Sigmoid colon (tissue), 7 donors: ENCODE data around the gene C1QL1. TPM values are rescaled to one million over a fixed set of nuclear protein-coding genes. Genes with fewer than 3 reads are reported as not detected.

Experiments
- DNase-seq: peaks from one replicate; pipeline ENCODE4 v3.0.0-alpha.2; 2019
- H3K27ac ChIP-seq, 4 donors: fragments of 200-600 bp; sonication (generic); one replicate each; pipeline ENCODE4 v1.5.1; 2016 to 2019; ENCODE audit warnings: mild to moderate bottlenecking in 1 of 4
- H3K27me3 ChIP-seq, 3 donors: fragments of 200-600 bp; sonication (generic); one replicate each; pipeline ENCODE4 v1.5.1; 2019; ENCODE audit warnings: mild to moderate bottlenecking in 1 of 3
- H3K36me3 ChIP-seq, 4 donors: fragments of 200-600 bp; sonication (generic); one replicate each; pipeline ENCODE4 v1.5.1; 2016 to 2019
- H3K4me1 ChIP-seq, 4 donors: fragments of 200-600 bp; sonication (generic); one replicate each; pipeline ENCODE4 v1.5.1; 2017 to 2019
- H3K4me3 ChIP-seq, 4 donors: fragments of 200-600 bp; sonication (generic); one replicate each; pipeline ENCODE4 v1.5.1; 2017 to 2019; ENCODE audit warnings: mild to moderate bottlenecking in 2 of 4, moderate library complexity in 1 of 4
- H3K9me3 ChIP-seq, 4 donors: fragments of 200-600 bp in 3 of 4; sonication (generic) in 3 of 4; one replicate each; pipeline versions ENCODE4 v1.5.1 to v1.6.1; 2013 to 2019
- EP300 ChIP-seq, 4 donors: sonication (generic); formaldehyde crosslinking; IDR thresholded peaks; one replicate each; pipeline ENCODE4 v1.6.1; 2017; ENCODE audit warnings: antibody characterized with exemption in 4 of 4
- POLR2A ChIP-seq, 2 donors: fragments of 450-650 bp; IDR thresholded peaks; one replicate each; pipeline ENCODE4 v1.6.1; 2016; ENCODE audit warnings: antibody characterized with exemption in 2 of 2, mild to moderate bottlenecking in 2 of 2, moderate library complexity in 2 of 2
- POLR2AphosphoS5 ChIP-seq, 4 donors: sonication (generic); formaldehyde crosslinking; IDR thresholded peaks; one replicate each; pipeline ENCODE4 v1.6.1; 2017; ENCODE audit warnings: antibody characterized with exemption in 4 of 4
- WGBS, 2 donors: extraction: QIAGEN DNeasy Blood & Tissue Kit; methylation state at CpG; one replicate each; pipeline ENCODE4 v1.1.7; 2013; 5-methylcytosine and 5-hydroxymethylcytosine counted together
- intact Hi-C: fragments of 100-400 bp; cut with DNase I; formaldehyde crosslinking; loops from one replicate; pipeline ENCODE4 v1.15.1; 2023
- polyA plus RNA-seq, 3 donors: library from polyadenylated mRNA; stranded (reverse); fragments of 200-250 nt; gene quantifications; one replicate each; pipeline ENCODE4 v1.2.3, GENCODE V29; 2013
- total RNA-seq, 4 donors: library from RNA; depleted of rRNA; stranded (reverse); fragments of >200 nt; gene quantifications; one replicate each; pipeline ENCODE4 v1.1.0, GENCODE V29; 2016
- TF ChIP-seq, protein P1 (sequence below), 4 experiments: fragments of 450-650 bp in 3 of 4; fragments of 200-600 bp in 1 of 4; IDR thresholded peaks; one replicate each; pipeline ENCODE4 v1.5.1; 2016 to 2019; ENCODE audit warnings: antibody characterized with exemption in 4 of 4, mild to moderate bottlenecking in 3 of 4, moderate library complexity in 2 of 4
- donor health status: healthy with polysubstance abuse.
- donor health status: Bipolar disorder and iron deficiency.
- donor health status: healthy.

Gene C1QL1
- total and polyA plus RNA-seq, 7 donors: 0.41 to 4.3 (median 1.5) TPM; not detected in 1

DNA sequence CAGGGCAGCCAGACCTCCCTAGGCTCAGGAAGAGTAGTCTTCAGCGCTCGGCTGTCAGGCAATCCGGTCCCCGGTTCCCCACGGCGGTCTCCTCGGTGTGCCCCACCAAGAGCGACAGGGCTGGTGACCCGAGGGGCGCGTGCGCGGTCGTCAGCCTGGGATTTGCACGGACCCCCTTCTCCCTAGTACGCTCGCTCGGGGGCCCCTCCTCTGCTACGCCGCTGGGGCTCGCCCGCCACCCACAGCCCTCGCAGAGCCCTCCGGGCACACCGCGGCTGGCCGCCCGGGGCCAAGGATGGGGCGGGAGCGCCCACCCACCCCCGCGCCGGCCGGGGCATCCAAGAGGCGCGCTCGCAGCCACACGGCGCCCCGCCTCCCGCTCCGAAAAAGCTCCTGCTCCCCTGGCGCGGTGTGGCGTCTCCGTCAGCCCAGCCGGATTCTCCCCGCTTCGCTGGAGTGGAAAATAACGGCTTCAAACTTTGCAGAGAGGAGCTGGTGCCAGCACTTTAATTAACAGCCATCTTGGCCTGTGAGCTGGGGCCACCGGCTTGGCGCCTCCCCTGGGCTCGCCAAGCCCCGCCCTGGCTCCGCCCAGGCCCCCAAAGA lies 2.1 kb upstream of the C1QL1 start:
- DNase-seq: peak; percentile 89
- peaks cover 19 to 30% (median 25%) of the 10 kb centered on the region in 3 donors for H3K27me3 ChIP-seq
- peak overlapping the region; percentile 40 to 55 (median 48) for H3K4me3 ChIP-seq
- intact Hi-C loops: no loop called here
- peaks cover 0 to 40% (median 33%) of the 10 kb centered on the region in 4 donors for H3K4me1 ChIP-seq
- TF ChIP-seq POLR2A (IDR thresholded peaks at IDR 0.05): no peak
- TF ChIP-seq EP300 (IDR thresholded peaks at IDR 0.05): no peak
- TF ChIP-seq, protein P1, sequence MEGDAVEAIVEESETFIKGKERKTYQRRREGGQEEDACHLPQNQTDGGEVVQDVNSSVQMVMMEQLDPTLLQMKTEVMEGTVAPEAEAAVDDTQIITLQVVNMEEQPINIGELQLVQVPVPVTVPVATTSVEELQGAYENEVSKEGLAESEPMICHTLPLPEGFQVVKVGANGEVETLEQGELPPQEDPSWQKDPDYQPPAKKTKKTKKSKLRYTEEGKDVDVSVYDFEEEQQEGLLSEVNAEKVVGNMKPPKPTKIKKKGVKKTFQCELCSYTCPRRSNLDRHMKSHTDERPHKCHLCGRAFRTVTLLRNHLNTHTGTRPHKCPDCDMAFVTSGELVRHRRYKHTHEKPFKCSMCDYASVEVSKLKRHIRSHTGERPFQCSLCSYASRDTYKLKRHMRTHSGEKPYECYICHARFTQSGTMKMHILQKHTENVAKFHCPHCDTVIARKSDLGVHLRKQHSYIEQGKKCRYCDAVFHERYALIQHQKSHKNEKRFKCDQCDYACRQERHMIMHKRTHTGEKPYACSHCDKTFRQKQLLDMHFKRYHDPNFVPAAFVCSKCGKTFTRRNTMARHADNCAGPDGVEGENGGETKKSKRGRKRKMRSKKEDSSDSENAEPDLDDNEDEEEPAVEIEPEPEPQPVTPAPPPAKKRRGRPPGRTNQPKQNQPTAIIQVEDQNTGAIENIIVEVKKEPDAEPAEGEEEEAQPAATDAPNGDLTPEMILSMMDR (IDR thresholded peaks at IDR 0.05): no peak
- TF ChIP-seq POLR2AphosphoS5 (IDR thresholded peaks at IDR 0.05): peak in 3 of 4 donors; percentile 31 to 50 (median 34)
- H3K36me3 ChIP-seq: no peaks in the 10 kb centered on the region
- WGBS, 2 donors: 1 to 4% methylated on average over 55 of the region's 55 CpGs
- H3K9me3 ChIP-seq: no peaks in the 10 kb centered on the region
- peak overlapping the region; percentile 76 to 89 (median 82) for H3K27ac ChIP-seq

DNA sequence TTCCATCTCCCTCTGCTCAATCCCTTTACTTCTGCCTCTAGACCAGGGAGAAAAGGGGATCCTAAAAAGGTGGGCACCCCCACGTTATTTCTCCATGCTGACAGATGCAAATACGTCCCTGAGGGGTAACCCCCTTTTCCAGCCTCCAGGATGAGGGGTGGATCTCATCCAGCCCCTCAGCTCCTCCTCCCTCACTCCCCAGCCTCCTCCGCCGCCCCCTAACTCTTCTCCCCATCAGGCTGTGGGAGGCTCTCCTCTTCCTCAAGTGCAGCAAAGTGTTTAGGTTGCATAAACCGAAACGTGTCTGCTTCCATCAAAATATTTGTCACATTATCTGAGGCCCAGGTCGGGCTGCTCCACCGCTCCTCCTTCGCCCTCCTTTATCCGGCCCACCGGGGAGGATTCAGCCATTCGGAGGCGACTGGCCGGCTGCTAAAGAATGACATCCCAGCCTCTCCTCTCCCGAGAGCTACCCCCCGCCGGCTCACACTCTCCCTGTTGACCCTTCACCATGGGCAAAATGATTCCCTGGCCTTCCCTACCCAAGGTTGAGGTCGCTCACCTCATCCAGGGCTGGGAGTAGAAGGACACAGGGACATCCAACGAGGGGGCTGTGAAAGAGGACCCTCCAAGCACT lies 1.2 kb upstream of the C1QL1 start:
- WGBS, 2 donors: 27 to 40% methylated on average over 19 of the region's 19 CpGs
- intact Hi-C loops: loop anchor here (2.0 to 5.0 kb wide), 4 partner anchors 20 to 123 kb away; partner anchors contain the start of gene DCAKD
- H3K27me3 ChIP-seq: peaks cover 19 to 33% (median 25%) of the 10 kb centered on the region in 3 donors
- peak overlapping the region in 2 of 4 donors; percentile 45 to 50 for H3K4me3 ChIP-seq
- H3K9me3 ChIP-seq: no peaks in the 10 kb centered on the region
- peaks cover 0 to 40% (median 33%) of the 10 kb centered on the region in 4 donors for H3K4me1 ChIP-seq
- H3K27ac ChIP-seq: peak overlapping the region; percentile 20 to 83 (median 67)
- TF ChIP-seq, protein P1 (IDR thresholded peaks at IDR 0.05): no peak
- no peak for TF ChIP-seq POLR2AphosphoS5 (IDR thresholded peaks at IDR 0.05)
- no peak for DNase-seq
- no peaks in the 10 kb centered on the region for H3K36me3 ChIP-seq

DNA sequence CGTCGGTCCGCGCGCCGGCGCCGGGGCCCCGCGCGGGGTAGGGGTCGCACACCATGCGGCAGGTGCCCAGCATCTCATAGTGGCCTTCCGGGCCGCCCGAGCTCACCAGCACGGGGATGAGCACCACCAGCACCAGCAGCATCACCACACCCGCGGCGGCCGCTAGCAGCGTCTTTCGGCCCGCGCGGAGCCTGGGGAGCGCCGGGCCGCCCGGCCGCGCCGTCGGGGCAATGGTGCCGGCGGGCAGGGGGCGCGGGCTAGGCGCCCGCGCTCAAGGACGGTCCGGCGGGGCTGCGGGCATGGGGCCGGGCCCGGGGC lies 237 bp downstream of the C1QL1 start:
- peaks cover 19 to 33% (median 29%) of the 10 kb centered on the region in 3 donors for H3K27me3 ChIP-seq

DNA sequence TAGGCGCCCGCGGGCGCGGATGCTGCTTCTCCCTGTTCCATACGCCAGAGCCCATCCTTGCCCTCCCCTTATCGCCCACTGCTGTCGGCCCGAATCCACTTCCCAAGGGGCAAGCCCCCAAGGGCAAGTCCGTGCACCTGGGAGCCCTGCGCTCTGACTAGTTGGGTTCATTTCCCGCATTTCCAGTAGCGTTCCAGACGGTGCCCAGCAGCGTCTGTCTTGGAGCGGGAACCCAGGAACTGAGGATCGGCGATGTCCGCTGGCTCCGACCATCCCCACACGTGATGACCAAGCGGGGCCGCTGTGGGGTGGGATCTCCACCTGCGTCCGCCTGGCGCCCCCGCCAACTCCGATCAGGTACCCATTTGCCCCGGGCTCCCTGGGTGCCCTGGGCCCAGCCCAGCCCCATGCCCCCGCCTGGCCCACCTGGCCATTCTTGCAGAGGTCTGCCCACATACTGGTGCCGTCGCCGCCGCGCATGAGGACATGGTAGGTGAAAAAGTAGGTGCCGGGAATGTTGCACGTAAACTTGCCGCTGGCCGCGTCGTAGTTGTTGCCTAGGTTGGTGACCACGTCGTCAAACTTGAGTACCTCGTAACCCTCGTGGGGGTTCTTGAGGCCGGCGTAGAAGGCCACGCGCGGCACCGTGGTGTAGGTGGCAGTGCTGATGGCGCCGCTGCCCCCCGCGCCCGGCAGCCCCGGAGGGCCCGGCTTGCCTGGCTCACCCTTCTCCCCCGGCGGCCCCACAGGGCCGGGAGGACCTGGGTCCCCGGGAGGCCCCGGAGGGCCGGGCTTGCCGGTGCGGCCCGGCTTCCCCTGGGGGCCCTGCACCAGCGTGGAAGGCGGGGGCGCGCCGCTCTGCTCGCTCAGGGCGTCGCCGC lies 837 bp downstream of the C1QL1 start:
- Histone ChIP-seq H3K36me3 (no peaks in the 10 kb centered on the region), H3K9me3 (no peaks in the 10 kb centered on the region), H3K27me3 (peaks cover 19 to 33% (median 29%) of the 10 kb centered on the region in 3 donors), H3K4me3 (peak overlapping the region in 2 of 4 donors; percentile 24 to 50), H3K4me1 (peaks cover 0 to 40% (median 33%) of the 10 kb centered on the region in 4 donors), H3K27ac (no peak overlapping the region)
- no peak for DNase-seq
- 5 to 10% methylated on average over 76 of the region's 76 CpGs for WGBS, 2 donors
- intact Hi-C loops: loop anchor here (5.0 kb wide), 2 partner anchors 85 to 125 kb away; partner anchors contain the start of gene DCAKD
- TF ChIP-seq EP300 (IDR thresholded peaks at IDR 0.05): no peak
- TF ChIP-seq POLR2A (IDR thresholded peaks at IDR 0.05): no peak
- no peak for TF ChIP-seq POLR2AphosphoS5 (IDR thresholded peaks at IDR 0.05)
- TF ChIP-seq, protein P1 (IDR thresholded peaks at IDR 0.05): no peak

More for the DNA sequence above, 237 bp downstream of the C1QL1 start:
- intact Hi-C loops: loop anchor here (2.0 to 5.0 kb wide), 4 partner anchors 19 to 124 kb away; partner anchors contain the start of gene DCAKD
- Histone ChIP-seq H3K4me1 (peaks cover 0 to 40% (median 33%) of the 10 kb centered on the region in 4 donors), H3K9me3 (no peaks in the 10 kb centered on the region), H3K4me3 (peak overlapping the region in 2 of 4 donors; percentile 24 to 50), H3K27ac (no peak overlapping the region), H3K36me3 (no peaks in the 10 kb centered on the region)
- TF ChIP-seq, protein P1 (IDR thresholded peaks at IDR 0.05): no peak
- no peak for TF ChIP-seq EP300 (IDR thresholded peaks at IDR 0.05)
- TF ChIP-seq POLR2AphosphoS5 (IDR thresholded peaks at IDR 0.05): no peak
- WGBS, 2 donors: 2 to 5% methylated on average over 47 of the region's 47 CpGs
- DNase-seq: no peak
